Activated T-helper 2 cell treated with anti-CD3 and anti-CD28 coated beads, Interferon-gamma antibody, Interleukin-2, Interleukin-4, amounts not matched to agents 10 μg/mL and 5 μg/mL and 100 μg/mL, durations not matched to agents 14 hours and 24 hours and 36 hours (primary cell): ENCODE data around the gene TSPAN2. TPM values are rescaled to one million over a fixed set of nuclear protein-coding genes. Genes with fewer than 3 reads are reported as not detected.

ENCODE experiments used
- total RNA-seq: library from RNA; stranded (reverse); gene quantifications from 2 replicates; pipeline ENCODE4 v1.2.3, GENCODE V29; 2022

Gene TSPAN2
- total RNA-seq, 1 donor from 2014 or later, result 0.27 TPM

Other genes with a start within 250 kb of the TSPAN2 start
- not detected in 2 replicates for gene SYCP1, start 234.6 kb downstream of the TSPAN2 start, total RNA-seq
- not detected in 2 replicates for gene TSHB, start 59.7 kb downstream of the TSPAN2 start, total RNA-seq
- gene NGF, start 248.7 kb upstream of the TSPAN2 start, total RNA-seq, result not detected in 2 replicates